ENCODE measurements around the gene CAPN3.

- TF ChIP-seq GABPA (IDR thresholded peaks at IDR 0.05; ENCODE audit: low read depth) (no peak), POLR2AphosphoS5 (IDR thresholded peaks at IDR 0.05; ENCODE audit: low read depth) (no peak), SPI1 (IDR thresholded peaks at IDR 0.05; ENCODE audit: borderline replicate concordance, low read depth) (no peak)
- TF ChIP-seq, protein P1, sequence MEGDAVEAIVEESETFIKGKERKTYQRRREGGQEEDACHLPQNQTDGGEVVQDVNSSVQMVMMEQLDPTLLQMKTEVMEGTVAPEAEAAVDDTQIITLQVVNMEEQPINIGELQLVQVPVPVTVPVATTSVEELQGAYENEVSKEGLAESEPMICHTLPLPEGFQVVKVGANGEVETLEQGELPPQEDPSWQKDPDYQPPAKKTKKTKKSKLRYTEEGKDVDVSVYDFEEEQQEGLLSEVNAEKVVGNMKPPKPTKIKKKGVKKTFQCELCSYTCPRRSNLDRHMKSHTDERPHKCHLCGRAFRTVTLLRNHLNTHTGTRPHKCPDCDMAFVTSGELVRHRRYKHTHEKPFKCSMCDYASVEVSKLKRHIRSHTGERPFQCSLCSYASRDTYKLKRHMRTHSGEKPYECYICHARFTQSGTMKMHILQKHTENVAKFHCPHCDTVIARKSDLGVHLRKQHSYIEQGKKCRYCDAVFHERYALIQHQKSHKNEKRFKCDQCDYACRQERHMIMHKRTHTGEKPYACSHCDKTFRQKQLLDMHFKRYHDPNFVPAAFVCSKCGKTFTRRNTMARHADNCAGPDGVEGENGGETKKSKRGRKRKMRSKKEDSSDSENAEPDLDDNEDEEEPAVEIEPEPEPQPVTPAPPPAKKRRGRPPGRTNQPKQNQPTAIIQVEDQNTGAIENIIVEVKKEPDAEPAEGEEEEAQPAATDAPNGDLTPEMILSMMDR (IDR thresholded peaks at IDR 0.05; ENCODE audit: insufficient read depth, low read length): no peak
- TF ChIP-seq, protein P2, sequence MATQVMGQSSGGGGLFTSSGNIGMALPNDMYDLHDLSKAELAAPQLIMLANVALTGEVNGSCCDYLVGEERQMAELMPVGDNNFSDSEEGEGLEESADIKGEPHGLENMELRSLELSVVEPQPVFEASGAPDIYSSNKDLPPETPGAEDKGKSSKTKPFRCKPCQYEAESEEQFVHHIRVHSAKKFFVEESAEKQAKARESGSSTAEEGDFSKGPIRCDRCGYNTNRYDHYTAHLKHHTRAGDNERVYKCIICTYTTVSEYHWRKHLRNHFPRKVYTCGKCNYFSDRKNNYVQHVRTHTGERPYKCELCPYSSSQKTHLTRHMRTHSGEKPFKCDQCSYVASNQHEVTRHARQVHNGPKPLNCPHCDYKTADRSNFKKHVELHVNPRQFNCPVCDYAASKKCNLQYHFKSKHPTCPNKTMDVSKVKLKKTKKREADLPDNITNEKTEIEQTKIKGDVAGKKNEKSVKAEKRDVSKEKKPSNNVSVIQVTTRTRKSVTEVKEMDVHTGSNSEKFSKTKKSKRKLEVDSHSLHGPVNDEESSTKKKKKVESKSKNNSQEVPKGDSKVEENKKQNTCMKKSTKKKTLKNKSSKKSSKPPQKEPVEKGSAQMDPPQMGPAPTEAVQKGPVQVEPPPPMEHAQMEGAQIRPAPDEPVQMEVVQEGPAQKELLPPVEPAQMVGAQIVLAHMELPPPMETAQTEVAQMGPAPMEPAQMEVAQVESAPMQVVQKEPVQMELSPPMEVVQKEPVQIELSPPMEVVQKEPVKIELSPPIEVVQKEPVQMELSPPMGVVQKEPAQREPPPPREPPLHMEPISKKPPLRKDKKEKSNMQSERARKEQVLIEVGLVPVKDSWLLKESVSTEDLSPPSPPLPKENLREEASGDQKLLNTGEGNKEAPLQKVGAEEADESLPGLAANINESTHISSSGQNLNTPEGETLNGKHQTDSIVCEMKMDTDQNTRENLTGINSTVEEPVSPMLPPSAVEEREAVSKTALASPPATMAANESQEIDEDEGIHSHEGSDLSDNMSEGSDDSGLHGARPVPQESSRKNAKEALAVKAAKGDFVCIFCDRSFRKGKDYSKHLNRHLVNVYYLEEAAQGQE (IDR thresholded peaks at IDR 0.05; ENCODE audit: insufficient replicate concordance, low read depth): no peak
Measured at GRCh38 chr15:42456531-42456930, 97.2 kb downstream of the CAPN3 start.

Data from HL-60 (cell line).